ENCODE data around the gene SLPI.

GRCh38 chr20:45288376-45288775 lies 34.0 kb upstream of the SLPI start:
- no peak for TF ChIP-seq YY1 (IDR thresholded peaks at IDR 0.05; ENCODE audit: insufficient read depth, insufficient read length)
- no peak for TF ChIP-seq SUZ12 (IDR thresholded peaks at IDR 0.05; ENCODE audit: extremely low read depth, insufficient read depth, insufficient read length)
- no peak for TF ChIP-seq ZNF274 (IDR thresholded peaks at IDR 0.05; ENCODE audit: low read depth, low read length)
